ENCODE data around the gene MAMSTR. TPM values are rescaled to one million over a fixed set of nuclear protein-coding genes. Genes with fewer than 3 reads are reported as not detected.

Gene MAMSTR
- total and polyA plus RNA-seq, 9 of the 15 experiments (the other 6 are each of a cell fraction or from before 2014, with no cell fraction given) = 0.08 to 1.00 (median 0.40) TPM; not detected in 1

GRCh38 chr19:48720613-48721296, 1.2 kb upstream of the MAMSTR start (continued):
- no peak for TF ChIP-seq PTRF (tag; IDR thresholded peaks at IDR 0.05)
- TF ChIP-seq CREBBP (IDR thresholded peaks at IDR 0.05; ENCODE audit: low read depth, low read length) = no peak
- no peak for TF ChIP-seq ZKSCAN3 (CRISPR knock-in tag; IDR thresholded peaks at IDR 0.05)
- no peak for TF ChIP-seq SMARCE1 (IDR thresholded peaks at IDR 0.05)
- TF ChIP-seq GTF2F1 (IDR thresholded peaks at IDR 0.05; ENCODE audit: low read depth, low read length) = no peak
- no peak for TF ChIP-seq PURB (CRISPR knock-in tag; IDR thresholded peaks at IDR 0.05; ENCODE audit: low read depth)
- TF ChIP-seq, protein P1, sequence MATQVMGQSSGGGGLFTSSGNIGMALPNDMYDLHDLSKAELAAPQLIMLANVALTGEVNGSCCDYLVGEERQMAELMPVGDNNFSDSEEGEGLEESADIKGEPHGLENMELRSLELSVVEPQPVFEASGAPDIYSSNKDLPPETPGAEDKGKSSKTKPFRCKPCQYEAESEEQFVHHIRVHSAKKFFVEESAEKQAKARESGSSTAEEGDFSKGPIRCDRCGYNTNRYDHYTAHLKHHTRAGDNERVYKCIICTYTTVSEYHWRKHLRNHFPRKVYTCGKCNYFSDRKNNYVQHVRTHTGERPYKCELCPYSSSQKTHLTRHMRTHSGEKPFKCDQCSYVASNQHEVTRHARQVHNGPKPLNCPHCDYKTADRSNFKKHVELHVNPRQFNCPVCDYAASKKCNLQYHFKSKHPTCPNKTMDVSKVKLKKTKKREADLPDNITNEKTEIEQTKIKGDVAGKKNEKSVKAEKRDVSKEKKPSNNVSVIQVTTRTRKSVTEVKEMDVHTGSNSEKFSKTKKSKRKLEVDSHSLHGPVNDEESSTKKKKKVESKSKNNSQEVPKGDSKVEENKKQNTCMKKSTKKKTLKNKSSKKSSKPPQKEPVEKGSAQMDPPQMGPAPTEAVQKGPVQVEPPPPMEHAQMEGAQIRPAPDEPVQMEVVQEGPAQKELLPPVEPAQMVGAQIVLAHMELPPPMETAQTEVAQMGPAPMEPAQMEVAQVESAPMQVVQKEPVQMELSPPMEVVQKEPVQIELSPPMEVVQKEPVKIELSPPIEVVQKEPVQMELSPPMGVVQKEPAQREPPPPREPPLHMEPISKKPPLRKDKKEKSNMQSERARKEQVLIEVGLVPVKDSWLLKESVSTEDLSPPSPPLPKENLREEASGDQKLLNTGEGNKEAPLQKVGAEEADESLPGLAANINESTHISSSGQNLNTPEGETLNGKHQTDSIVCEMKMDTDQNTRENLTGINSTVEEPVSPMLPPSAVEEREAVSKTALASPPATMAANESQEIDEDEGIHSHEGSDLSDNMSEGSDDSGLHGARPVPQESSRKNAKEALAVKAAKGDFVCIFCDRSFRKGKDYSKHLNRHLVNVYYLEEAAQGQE (IDR thresholded peaks at IDR 0.05; ENCODE audit: borderline replicate concordance) = no peak
- TF ChIP-seq, protein P1 (CRISPR knock-in tag; IDR thresholded peaks at IDR 0.05; ENCODE audit: low read depth) = no peak
- peak; percentile 67; the same call in 1 of the 2 replicates for TF ChIP-seq TFAP4 (CRISPR knock-in tag; IDR thresholded peaks at IDR 0.05; ENCODE audit: borderline replicate concordance)
- no peak for TF ChIP-seq ELK3 (CRISPR knock-in tag; IDR thresholded peaks at IDR 0.05)
- TF ChIP-seq RBBP5 (IDR thresholded peaks at IDR 0.05; ENCODE audit: borderline replicate concordance, insufficient read depth, low read length, poor library complexity, severe bottlenecking) = no peak
- TF ChIP-seq SMARCC2 (IDR thresholded peaks at IDR 0.05; ENCODE audit: low read depth) = no peak
- peak; percentile 77; the same call in 1 of the 2 replicates for TF ChIP-seq E2F3 (CRISPR knock-in tag; IDR thresholded peaks at IDR 0.05)
- TF ChIP-seq MCM5 (IDR thresholded peaks at IDR 0.05; ENCODE audit: low read depth) = no peak
- no peak for TF ChIP-seq PRMT5 (CRISPR knock-in tag; IDR thresholded peaks at IDR 0.05)
- no peak for TF ChIP-seq CBFB (CRISPR knock-in tag; IDR thresholded peaks at IDR 0.05)
- peak; percentile 91 for TF ChIP-seq ZNF143 (CRISPR knock-in tag; IDR thresholded peaks at IDR 0.05)
- no peak for TF ChIP-seq ETS2 (tag; IDR thresholded peaks at IDR 0.05; ENCODE audit: borderline replicate concordance, poor library complexity, severe bottlenecking)
- TF ChIP-seq BHLHE40 (IDR thresholded peaks at IDR 0.05; ENCODE audit: low read length) = peak; percentile 81
- no peak for TF ChIP-seq ZNF445 (CRISPR knock-in tag; IDR thresholded peaks at IDR 0.05; ENCODE audit: low read depth)

Measured in K562 (cell line).